ENCODE data around the gene DTWD2. TPM values are rescaled to one million over a fixed set of nuclear protein-coding genes. Genes with fewer than 3 reads are reported as not detected.

The DTWD2 gene
- total RNA-seq, 1 donor from 2014 or later, result 4.4 TPM

- no peaks in the 10 kb centered on the region for H3K27me3 Mint-ChIP-seq
- no peak overlapping the region for H3K27ac Mint-ChIP-seq
- no peaks in the 10 kb centered on the region for H3K36me3 Mint-ChIP-seq
- no peak for TF ChIP-seq CTCF (conservative IDR thresholded peaks at IDR 0.05)
- no peaks in the 10 kb centered on the region for H3K4me1 Mint-ChIP-seq (ENCODE audit: unreplicated experiment)
- DNase-seq (ENCODE audit: extremely low spot score, unreplicated experiment), result no peak
- H3K9me3 Mint-ChIP-seq, result peaks cover 5% of the 10 kb centered on the region
- H3K4me3 Mint-ChIP-seq, result no peak overlapping the region
Observed at GRCh38 chr5:119031905-119032304, 43.6 kb upstream of the DTWD2 start.

- Mint-ChIP-seq H3K4me3 (no peak overlapping the region), H3K27me3 (no peaks in the 10 kb centered on the region), H3K9me3 (peaks cover 5% of the 10 kb centered on the region), H3K27ac (no peak overlapping the region), H3K36me3 (no peaks in the 10 kb centered on the region), H3K4me1 (ENCODE audit: unreplicated experiment) (no peaks in the 10 kb centered on the region)
- no peak for DNase-seq (ENCODE audit: extremely low spot score, unreplicated experiment)
- no peak for TF ChIP-seq CTCF (conservative IDR thresholded peaks at IDR 0.05)
Observed at GRCh38 chr5:119031011-119031886, 42.9 kb upstream of the DTWD2 start.

GRCh38 chr5:119028575-119028974 lies 40.2 kb upstream of the DTWD2 start:
- DNase-seq (ENCODE audit: extremely low spot score, unreplicated experiment), result no peak
- Mint-ChIP-seq H3K27ac (no peak overlapping the region), H3K27me3 (no peaks in the 10 kb centered on the region), H3K36me3 (no peaks in the 10 kb centered on the region), H3K4me3 (no peak overlapping the region), H3K9me3 (peaks cover 5% of the 10 kb centered on the region), H3K4me1 (ENCODE audit: unreplicated experiment) (no peaks in the 10 kb centered on the region)
- no peak for TF ChIP-seq CTCF (conservative IDR thresholded peaks at IDR 0.05)

GRCh38 chr5:119022773-119023172 lies 34.4 kb upstream of the DTWD2 start:
- no peak overlapping the region for H3K4me3 Mint-ChIP-seq
- no peak for TF ChIP-seq CTCF (conservative IDR thresholded peaks at IDR 0.05)
- H3K27me3 Mint-ChIP-seq, result no peaks in the 10 kb centered on the region
- DNase-seq (ENCODE audit: extremely low spot score, unreplicated experiment), result no peak
- H3K27ac Mint-ChIP-seq, result no peak overlapping the region
- H3K4me1 Mint-ChIP-seq (ENCODE audit: unreplicated experiment), result peaks cover 8% of the 10 kb centered on the region
- no peaks in the 10 kb centered on the region for H3K9me3 Mint-ChIP-seq
- no peaks in the 10 kb centered on the region for H3K36me3 Mint-ChIP-seq

GRCh38 chr5:119022017-119022745 lies 33.8 kb upstream of the DTWD2 start:
- Mint-ChIP-seq H3K4me3 (no peak overlapping the region), H3K9me3 (no peaks in the 10 kb centered on the region), H3K36me3 (no peaks in the 10 kb centered on the region), H3K27me3 (no peaks in the 10 kb centered on the region), H3K4me1 (ENCODE audit: unreplicated experiment) (peaks cover 8% of the 10 kb centered on the region), H3K27ac (no peak overlapping the region)
- TF ChIP-seq CTCF (conservative IDR thresholded peaks at IDR 0.05), result peak; percentile 58
- DNase-seq (ENCODE audit: extremely low spot score, unreplicated experiment), result no peak

Data from type B pancreatic cell (in vitro differentiated cells).